Measurements from ENCODE around the gene WDR18. TPM values are rescaled to one million over a fixed set of nuclear protein-coding genes. Genes with fewer than 3 reads are reported as not detected.
A peak's percentile ranks its signal among the peaks of the same experiment; 100 is the strongest.

The WDR18 gene
- total RNA-seq, 1 experiment from 2014 or later: 94.7 TPM

DNA sequence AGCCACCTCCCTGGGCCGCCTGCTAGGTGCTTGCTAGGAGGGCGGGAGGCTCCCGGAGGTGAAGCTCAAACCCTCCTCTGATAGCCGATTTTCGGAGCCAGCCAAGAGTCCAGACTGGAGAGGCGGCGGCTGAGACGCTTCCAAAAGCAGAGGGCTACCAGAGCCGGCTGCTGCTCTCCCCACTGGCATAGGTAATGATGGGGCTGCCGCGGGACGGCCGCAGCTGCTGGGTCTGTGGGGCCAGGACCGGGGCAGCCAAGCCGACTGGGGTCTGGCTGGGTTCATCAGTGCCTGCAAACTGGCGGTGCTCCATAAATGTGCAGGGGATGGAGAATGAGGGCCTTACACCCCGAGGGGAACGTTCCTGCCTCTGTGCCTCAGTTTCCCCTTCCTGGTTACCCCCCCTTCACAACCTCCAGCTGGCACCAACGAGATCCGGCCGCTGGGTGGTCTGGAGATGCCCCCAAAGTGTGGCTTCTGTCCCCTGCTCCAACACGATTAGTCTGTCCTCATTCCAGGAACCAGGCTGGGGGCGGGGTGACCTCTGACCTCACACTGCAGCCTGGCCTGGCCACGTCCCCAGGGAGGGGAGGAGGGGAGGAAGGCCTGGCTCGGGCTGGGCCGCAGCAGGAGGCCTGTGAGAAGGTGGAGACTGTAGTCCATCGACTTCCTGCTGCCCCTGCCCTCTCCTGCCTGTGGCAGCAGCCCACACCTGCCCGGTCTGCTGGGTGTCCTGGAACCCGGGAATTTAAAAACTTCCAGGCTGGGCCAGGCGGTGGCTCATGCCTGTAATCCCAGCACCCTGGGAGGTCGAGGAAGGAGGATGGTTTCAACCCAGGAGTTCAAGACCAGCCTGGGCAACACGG is 3.8 kb upstream of the WDR18 start:
- no peak overlapping the region for H3K4me2 ChIP-seq (ENCODE audit: insufficient read depth, insufficient read length, low read length)
- no peak overlapping the region for H3K4ac ChIP-seq (ENCODE audit: low read depth, low read length)
- H3K56ac ChIP-seq (ENCODE audit: insufficient read length, low read depth, low read length): no peak overlapping the region
- no peak overlapping the region for H2BK20ac ChIP-seq (ENCODE audit: low read depth, low read length, poor library complexity, severe bottlenecking)
- no peak overlapping the region for H4K5ac ChIP-seq (ENCODE audit: insufficient read length, low read depth, low read length)
- H3K27ac Mint-ChIP-seq: peak overlapping the region; percentile 65 to 93 (median 92); a peak in 5 of 7 replicates
- peak; percentile 87 for DNase-seq
- H3K18ac ChIP-seq (ENCODE audit: insufficient read length, low read depth, low read length): no peak overlapping the region
- no peak overlapping the region for H2AK5ac ChIP-seq (ENCODE audit: insufficient read length, low read length)
- H4K20me1 ChIP-seq (ENCODE audit: control insufficient read depth, insufficient read depth, insufficient read length): no peaks in the 10 kb centered on the region
- no peak overlapping the region for H3T11ph ChIP-seq (ENCODE audit: low read length)
- TF ChIP-seq, protein P1, sequence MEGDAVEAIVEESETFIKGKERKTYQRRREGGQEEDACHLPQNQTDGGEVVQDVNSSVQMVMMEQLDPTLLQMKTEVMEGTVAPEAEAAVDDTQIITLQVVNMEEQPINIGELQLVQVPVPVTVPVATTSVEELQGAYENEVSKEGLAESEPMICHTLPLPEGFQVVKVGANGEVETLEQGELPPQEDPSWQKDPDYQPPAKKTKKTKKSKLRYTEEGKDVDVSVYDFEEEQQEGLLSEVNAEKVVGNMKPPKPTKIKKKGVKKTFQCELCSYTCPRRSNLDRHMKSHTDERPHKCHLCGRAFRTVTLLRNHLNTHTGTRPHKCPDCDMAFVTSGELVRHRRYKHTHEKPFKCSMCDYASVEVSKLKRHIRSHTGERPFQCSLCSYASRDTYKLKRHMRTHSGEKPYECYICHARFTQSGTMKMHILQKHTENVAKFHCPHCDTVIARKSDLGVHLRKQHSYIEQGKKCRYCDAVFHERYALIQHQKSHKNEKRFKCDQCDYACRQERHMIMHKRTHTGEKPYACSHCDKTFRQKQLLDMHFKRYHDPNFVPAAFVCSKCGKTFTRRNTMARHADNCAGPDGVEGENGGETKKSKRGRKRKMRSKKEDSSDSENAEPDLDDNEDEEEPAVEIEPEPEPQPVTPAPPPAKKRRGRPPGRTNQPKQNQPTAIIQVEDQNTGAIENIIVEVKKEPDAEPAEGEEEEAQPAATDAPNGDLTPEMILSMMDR (conservative IDR thresholded peaks at IDR 0.05): no peak
- no peaks in the 10 kb centered on the region; the same call in 1 of the 2 replicates for H3K79me2 ChIP-seq (ENCODE audit: insufficient read depth, low read length)
- H3K36me3 Mint-ChIP-seq (ENCODE audit: insufficient read depth in 1 of 3, low read depth in 3 of 3): peaks cover 0 to 5% (median 0%) of the 10 kb centered on the region in 3 experiments; a peak in 3 of 7 replicates
- H2BK5ac ChIP-seq (ENCODE audit: insufficient read length, low read length): no peak overlapping the region
- H3K27me3 Mint-ChIP-seq (ENCODE audit: low read depth): peaks cover 2% of the 10 kb centered on the region; the same call in 1 of the 2 replicates
- H4K91ac ChIP-seq (ENCODE audit: insufficient read length, low read depth, low read length): no peak overlapping the region
- H3K23me2 ChIP-seq (ENCODE audit: insufficient read length, low read depth, low read length, poor library complexity, severe bottlenecking): peaks cover 7% of the 10 kb centered on the region
- no peaks in the 10 kb centered on the region for H3K79me1 ChIP-seq (ENCODE audit: insufficient read depth, low read depth, low read length, poor library complexity, severe bottlenecking)
- H2AFZ ChIP-seq (ENCODE audit: low read length): no peak overlapping the region
- H2BK120ac ChIP-seq (ENCODE audit: low read depth, low read length, poor library complexity, severe bottlenecking): no peak overlapping the region
- WGBS (ENCODE audit: extremely low coverage, insufficient read length, low lambda C conversion rate): no CpG with 5 or more reads among the region's 32 CpGs
- no peaks in the 10 kb centered on the region for H3K9me3 ChIP-seq (ENCODE audit: control insufficient read depth, low read depth, low read length)
- peaks cover 7 to 23% of the 10 kb centered on the region in 2 experiments for H3K4me1 Mint-ChIP-seq
- no peak overlapping the region for H3K14ac ChIP-seq (ENCODE audit: insufficient read depth, low read length)
- H2BK12ac ChIP-seq (ENCODE audit: insufficient read length, low read depth, low read length): no peak overlapping the region
- H2BK15ac ChIP-seq (ENCODE audit: low read depth, low read length): no peak overlapping the region
- H3K4me3 Mint-ChIP-seq: 0 out of 5 replicates have a peak overlapping the region, but pooled peaks of 1 of the 2 experiments have one; percentile 12
- H3K23ac ChIP-seq (ENCODE audit: insufficient read length, low read depth, low read length): no peak overlapping the region
- H3K9ac ChIP-seq (ENCODE audit: extremely low read depth, insufficient read length, low read length): no peak overlapping the region
- no peak overlapping the region for H3K27ac ChIP-seq (ENCODE audit: insufficient read length, low read depth, low read length)
- no peaks in the 10 kb centered on the region for H3K27me3 ChIP-seq (ENCODE audit: insufficient read depth, low read length)
- no peaks in the 10 kb centered on the region for H3K4me1 ChIP-seq (ENCODE audit: insufficient read depth, low read length)
- no peak overlapping the region for H4K8ac ChIP-seq (replicated peaks; ENCODE audit: insufficient read length, low read depth, low read length)
- H3K9me3 Mint-ChIP-seq: no peaks in the 10 kb centered on the region

All from H9 (cell line).